ENCODE data around the gene MMAB. TPM values are rescaled to one million over a fixed set of nuclear protein-coding genes. Genes with fewer than 3 reads are reported as not detected.

The MMAB gene
- polyA plus RNA-seq, 6 donors from 2014 or later: 24.0 to 39.5 (median 36.0) TPM

- DNase-seq (no peak), ATAC-seq (ENCODE audit: low read depth in 2 of 2) (no peak)
- Mint-ChIP-seq H3K27ac (no peak overlapping the region), H3K4me3 (no peak overlapping the region), H3K27me3 (no peaks in the 10 kb centered on the region), H3K36me3 (peaks cover 4 to 9% of the 10 kb centered on the region in 2 donors), H3K9me3 (no peaks in the 10 kb centered on the region), H3K4me1 (no peaks in the 10 kb centered on the region)
These were observed 40.4 kb downstream of the MMAB start for GRCh38 chr12:109532721-109533486.

GRCh38 chr12:109531411-109531810 is 41.9 kb downstream of the MMAB start:
- no peak for ATAC-seq (ENCODE audit: low read depth in 2 of 2)

GRCh38 chr12:109529691-109530640 is 43.3 kb downstream of the MMAB start:
- Mint-ChIP-seq H3K36me3 (peaks cover 4 to 9% of the 10 kb centered on the region in 2 donors), H3K4me1 (no peaks in the 10 kb centered on the region), H3K27ac (peak overlapping the region in 1 of 6 donors; percentile 70), H3K4me3 (no peak overlapping the region), H3K27me3 (no peaks in the 10 kb centered on the region), H3K9me3 (no peaks in the 10 kb centered on the region)
- ATAC-seq (ENCODE audit: low read depth in 2 of 2): no peak
- DNase-seq: no peak

More at GRCh38 chr12:109531411-109531810, 41.9 kb downstream of the MMAB start:
- DNase-seq: no peak
- Mint-ChIP-seq H3K27me3 (no peaks in the 10 kb centered on the region), H3K9me3 (no peaks in the 10 kb centered on the region), H3K4me1 (no peaks in the 10 kb centered on the region), H3K4me3 (no peak overlapping the region), H3K36me3 (peaks cover 4 to 9% of the 10 kb centered on the region in 2 donors), H3K27ac (no peak overlapping the region)

- H3K27me3 Mint-ChIP-seq: no peaks in the 10 kb centered on the region
- DNase-seq: no peak
- no peaks in the 10 kb centered on the region for H3K9me3 Mint-ChIP-seq
- H3K27ac Mint-ChIP-seq: no peak overlapping the region
- no peak for ATAC-seq (ENCODE audit: low read depth in 2 of 2)
- H3K36me3 Mint-ChIP-seq: peaks cover 4 to 18% of the 10 kb centered on the region in 2 donors
- no peaks in the 10 kb centered on the region for H3K4me1 Mint-ChIP-seq
- no peak overlapping the region for H3K4me3 Mint-ChIP-seq
These were observed 45.7 kb downstream of the MMAB start for GRCh38 chr12:109527489-109528123.

GRCh38 chr12:109525279-109525585 is 48.1 kb downstream of the MMAB start:
- Mint-ChIP-seq H3K36me3 (peaks cover 2 to 27% of the 10 kb centered on the region in 2 donors), H3K9me3 (no peaks in the 10 kb centered on the region), H3K27me3 (no peaks in the 10 kb centered on the region), H3K4me1 (no peaks in the 10 kb centered on the region), H3K27ac (no peak overlapping the region), H3K4me3 (no peak overlapping the region)
- no peak for DNase-seq
- ATAC-seq (ENCODE audit: low read depth in 2 of 2): no peak

- DNase-seq (no peak), ATAC-seq (ENCODE audit: low read depth in 2 of 2) (no peak)
- H3K27me3 Mint-ChIP-seq: no peaks in the 10 kb centered on the region
- H3K4me3 Mint-ChIP-seq: no peak overlapping the region
- H3K36me3 Mint-ChIP-seq: peaks cover 0 to 21% of the 10 kb centered on the region in 2 donors
- H3K4me1 Mint-ChIP-seq: no peaks in the 10 kb centered on the region
- H3K27ac Mint-ChIP-seq: no peak overlapping the region
- H3K9me3 Mint-ChIP-seq: no peaks in the 10 kb centered on the region
These were observed 48.6 kb downstream of the MMAB start for GRCh38 chr12:109524466-109525278.

GRCh38 chr12:109523504-109523903 is 49.8 kb downstream of the MMAB start:
- Mint-ChIP-seq H3K4me3 (no peak overlapping the region), H3K9me3 (no peaks in the 10 kb centered on the region), H3K27ac (peak overlapping the region in 2 of 6 donors; percentile 41 to 93), H3K27me3 (no peaks in the 10 kb centered on the region), H3K4me1 (peaks cover 0 to 2% (median 0%) of the 10 kb centered on the region in 3 donors), H3K36me3 (peaks cover 0 to 22% of the 10 kb centered on the region in 2 donors)
- no peak for ATAC-seq (ENCODE audit: low read depth in 2 of 2)
- DNase-seq: no peak

- Mint-ChIP-seq H3K27me3 (no peaks in the 10 kb centered on the region), H3K27ac (peak overlapping the region in 4 of 6 donors; percentile 41 to 93 (median 76)), H3K4me3 (no peak overlapping the region), H3K9me3 (no peaks in the 10 kb centered on the region), H3K36me3 (peaks cover 2 to 27% of the 10 kb centered on the region in 2 donors), H3K4me1 (peaks cover 0 to 4% (median 0%) of the 10 kb centered on the region in 3 donors)
- no peak for ATAC-seq (ENCODE audit: low read depth in 2 of 2)
- DNase-seq: no peak
These were observed 50.2 kb downstream of the MMAB start for GRCh38 chr12:109523071-109523470.

- DNase-seq (no peak), ATAC-seq (ENCODE audit: low read depth in 2 of 2) (no peak)
- no peaks in the 10 kb centered on the region for H3K9me3 Mint-ChIP-seq
- H3K27ac Mint-ChIP-seq: no peak overlapping the region
- peaks cover 0 to 4% (median 0%) of the 10 kb centered on the region in 3 donors for H3K4me1 Mint-ChIP-seq
- peaks cover 9 to 34% of the 10 kb centered on the region in 2 donors for H3K36me3 Mint-ChIP-seq
- H3K4me3 Mint-ChIP-seq: no peak overlapping the region
- no peaks in the 10 kb centered on the region for H3K27me3 Mint-ChIP-seq
These were observed 51.5 kb downstream of the MMAB start for GRCh38 chr12:109521831-109522230.

GRCh38 chr12:109519787-109520186 is 53.5 kb downstream of the MMAB start:
- Mint-ChIP-seq H3K4me1 (peaks cover 0 to 4% (median 0%) of the 10 kb centered on the region in 3 donors), H3K27me3 (no peaks in the 10 kb centered on the region), H3K36me3 (peaks cover 16 to 36% of the 10 kb centered on the region in 2 donors), H3K4me3 (no peak overlapping the region), H3K9me3 (no peaks in the 10 kb centered on the region), H3K27ac (no peak overlapping the region)
- ATAC-seq (ENCODE audit: low read depth in 2 of 2) (no peak), DNase-seq (no peak)

GRCh38 chr12:109518820-109519665 is 54.3 kb downstream of the MMAB start:
- peaks cover 23 to 43% of the 10 kb centered on the region in 2 donors for H3K36me3 Mint-ChIP-seq
- H3K27ac Mint-ChIP-seq: peak overlapping the region in 2 of 6 donors; percentile 27 to 57
- no peak overlapping the region for H3K4me3 Mint-ChIP-seq
- H3K9me3 Mint-ChIP-seq: no peaks in the 10 kb centered on the region
- peak; percentile 27 to 39 for ATAC-seq (ENCODE audit: low read depth in 2 of 2)
- H3K27me3 Mint-ChIP-seq: no peaks in the 10 kb centered on the region
- peaks cover 3 to 8% (median 5%) of the 10 kb centered on the region in 3 donors for H3K4me1 Mint-ChIP-seq
- DNase-seq: peak; percentile 31

- no peaks in the 10 kb centered on the region for H3K27me3 Mint-ChIP-seq
These were observed 55.7 kb downstream of the MMAB start for GRCh38 chr12:109517619-109518018.

More at GRCh38 chr12:109517619-109518018, 55.7 kb downstream of the MMAB start:
- peaks cover 3 to 8% (median 5%) of the 10 kb centered on the region in 3 donors for H3K4me1 Mint-ChIP-seq
- H3K27ac Mint-ChIP-seq: no peak overlapping the region
- ATAC-seq (ENCODE audit: low read depth in 2 of 2) (no peak), DNase-seq (no peak)
- H3K4me3 Mint-ChIP-seq: no peak overlapping the region
- no peaks in the 10 kb centered on the region for H3K9me3 Mint-ChIP-seq
- peaks cover 33 to 48% of the 10 kb centered on the region in 2 donors for H3K36me3 Mint-ChIP-seq
